ENCODE measurements around the gene COQ2. TPM values are rescaled to one million over a fixed set of nuclear protein-coding genes. Genes with fewer than 3 reads are reported as not detected.

COQ2 gene
- total RNA-seq, 1 experiment from 2014 or later = 19.8 TPM

DNA sequence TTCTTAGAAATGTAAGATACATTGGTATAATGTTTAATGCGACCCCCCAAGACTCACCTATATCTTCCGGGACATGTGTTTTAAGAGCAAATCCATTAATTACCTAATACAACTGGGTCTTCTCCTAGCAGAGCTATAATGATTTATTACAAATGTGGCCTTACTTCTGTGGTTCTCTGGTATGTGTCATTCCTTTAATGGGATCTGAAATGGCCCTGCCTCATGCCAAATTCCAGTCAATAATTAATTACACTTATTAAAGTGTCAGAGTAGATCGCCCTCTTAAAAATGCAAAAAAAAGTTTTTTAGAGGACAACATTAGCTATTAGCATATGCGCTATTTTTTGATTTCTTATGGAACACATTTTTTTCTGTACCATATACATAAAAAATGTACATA lies 33.1 kb upstream of the COQ2 start:
- no peaks in the 10 kb centered on the region for H3K79me2 ChIP-seq (ENCODE audit: insufficient read depth, low read length)

More for the DNA sequence above, 33.1 kb upstream of the COQ2 start:
- H4K5ac ChIP-seq (ENCODE audit: insufficient read length, low read depth, low read length) = no peak overlapping the region
- H2BK20ac ChIP-seq (ENCODE audit: low read depth, low read length, poor library complexity, severe bottlenecking) = no peak overlapping the region
- no peaks in the 10 kb centered on the region for H3K4me1 ChIP-seq (ENCODE audit: insufficient read depth, low read length)
- no peak overlapping the region for H3T11ph ChIP-seq (ENCODE audit: low read length)
- Mint-ChIP-seq H3K27me3 (ENCODE audit: low read depth) (no peaks in the 10 kb centered on the region; the same call in none of the 2 replicates), H3K27ac (no peak overlapping the region), H3K9me3 (no peaks in the 10 kb centered on the region), H3K36me3 (ENCODE audit: insufficient read depth in 1 of 3, low read depth in 3 of 3) (no peaks in the 10 kb centered on the region; a peak in 1 of 7 replicates), H3K4me1 (no peaks in the 10 kb centered on the region), H3K4me3 (no peak overlapping the region)
- no peak overlapping the region for H3K4me2 ChIP-seq (ENCODE audit: insufficient read depth, insufficient read length, low read length)
- TF ChIP-seq, protein P1, sequence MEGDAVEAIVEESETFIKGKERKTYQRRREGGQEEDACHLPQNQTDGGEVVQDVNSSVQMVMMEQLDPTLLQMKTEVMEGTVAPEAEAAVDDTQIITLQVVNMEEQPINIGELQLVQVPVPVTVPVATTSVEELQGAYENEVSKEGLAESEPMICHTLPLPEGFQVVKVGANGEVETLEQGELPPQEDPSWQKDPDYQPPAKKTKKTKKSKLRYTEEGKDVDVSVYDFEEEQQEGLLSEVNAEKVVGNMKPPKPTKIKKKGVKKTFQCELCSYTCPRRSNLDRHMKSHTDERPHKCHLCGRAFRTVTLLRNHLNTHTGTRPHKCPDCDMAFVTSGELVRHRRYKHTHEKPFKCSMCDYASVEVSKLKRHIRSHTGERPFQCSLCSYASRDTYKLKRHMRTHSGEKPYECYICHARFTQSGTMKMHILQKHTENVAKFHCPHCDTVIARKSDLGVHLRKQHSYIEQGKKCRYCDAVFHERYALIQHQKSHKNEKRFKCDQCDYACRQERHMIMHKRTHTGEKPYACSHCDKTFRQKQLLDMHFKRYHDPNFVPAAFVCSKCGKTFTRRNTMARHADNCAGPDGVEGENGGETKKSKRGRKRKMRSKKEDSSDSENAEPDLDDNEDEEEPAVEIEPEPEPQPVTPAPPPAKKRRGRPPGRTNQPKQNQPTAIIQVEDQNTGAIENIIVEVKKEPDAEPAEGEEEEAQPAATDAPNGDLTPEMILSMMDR (conservative IDR thresholded peaks at IDR 0.05) = no peak
- no peak overlapping the region for H2BK120ac ChIP-seq (ENCODE audit: low read depth, low read length, poor library complexity, severe bottlenecking)
- no peak overlapping the region for H3K4ac ChIP-seq (ENCODE audit: low read depth, low read length)
- H3K23ac ChIP-seq (ENCODE audit: insufficient read length, low read depth, low read length) = no peak overlapping the region
- H3K79me1 ChIP-seq (ENCODE audit: insufficient read depth, low read depth, low read length, poor library complexity, severe bottlenecking) = no peaks in the 10 kb centered on the region
- H2AK5ac ChIP-seq (ENCODE audit: insufficient read length, low read length) = no peak overlapping the region
- no peak for DNase-seq
- no peak overlapping the region for H4K8ac ChIP-seq (replicated peaks; ENCODE audit: insufficient read length, low read depth, low read length)
- H2BK15ac ChIP-seq (ENCODE audit: low read depth, low read length) = no peak overlapping the region
- H3K23me2 ChIP-seq (ENCODE audit: insufficient read length, low read depth, low read length, poor library complexity, severe bottlenecking) = no peaks in the 10 kb centered on the region
- H4K91ac ChIP-seq (ENCODE audit: insufficient read length, low read depth, low read length) = no peak overlapping the region
- no peak overlapping the region for H2BK12ac ChIP-seq (ENCODE audit: insufficient read length, low read depth, low read length)
- no peaks in the 10 kb centered on the region for H4K20me1 ChIP-seq (ENCODE audit: control insufficient read depth, insufficient read depth, insufficient read length)
- H3K9me3 ChIP-seq (ENCODE audit: control insufficient read depth, low read depth, low read length) = no peaks in the 10 kb centered on the region
- no peak overlapping the region for H3K14ac ChIP-seq (ENCODE audit: insufficient read depth, low read length)
- no peak overlapping the region for H3K18ac ChIP-seq (ENCODE audit: insufficient read length, low read depth, low read length)
- H3K27ac ChIP-seq (ENCODE audit: insufficient read length, low read depth, low read length) = no peak overlapping the region
- no CpG with 5 or more reads among the region's 4 CpGs for WGBS (ENCODE audit: extremely low coverage, insufficient read length, low lambda C conversion rate)
- H3K9ac ChIP-seq (ENCODE audit: extremely low read depth, insufficient read length, low read length) = no peak overlapping the region
- no peak overlapping the region for H2BK5ac ChIP-seq (ENCODE audit: insufficient read length, low read length)
- no peak overlapping the region for H2AFZ ChIP-seq (ENCODE audit: low read length)
- H3K27me3 ChIP-seq (ENCODE audit: insufficient read depth, low read length) = no peaks in the 10 kb centered on the region
- H3K56ac ChIP-seq (ENCODE audit: insufficient read length, low read depth, low read length) = no peak overlapping the region

Measured in H9 (cell line).